ENCODE data around the gene DDX19B.

Gene DDX19B

DNA sequence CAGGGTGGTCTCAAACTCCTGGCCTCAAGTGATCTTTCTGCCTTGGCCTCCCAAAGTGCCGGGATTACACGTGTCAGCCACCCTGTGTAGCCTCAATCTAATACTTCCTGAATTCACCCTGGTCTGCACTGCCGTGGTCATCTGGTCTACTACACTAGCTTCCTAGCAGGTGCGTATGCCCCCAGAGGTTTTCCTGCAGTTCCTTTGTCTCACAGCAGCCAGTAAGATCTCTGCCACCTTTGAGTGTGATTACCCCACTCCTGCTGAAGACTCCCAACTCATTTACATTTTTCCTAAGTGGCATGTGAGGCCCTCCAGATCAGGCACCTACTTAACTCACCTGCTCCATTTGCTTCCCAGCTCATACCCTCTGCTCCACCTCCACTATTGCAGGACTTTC lies 42.6 kb downstream of the DDX19B start:
- TF ChIP-seq FOXM1 (IDR thresholded peaks at IDR 0.05; ENCODE audit: borderline replicate concordance, low read depth) = no peak

DNA sequence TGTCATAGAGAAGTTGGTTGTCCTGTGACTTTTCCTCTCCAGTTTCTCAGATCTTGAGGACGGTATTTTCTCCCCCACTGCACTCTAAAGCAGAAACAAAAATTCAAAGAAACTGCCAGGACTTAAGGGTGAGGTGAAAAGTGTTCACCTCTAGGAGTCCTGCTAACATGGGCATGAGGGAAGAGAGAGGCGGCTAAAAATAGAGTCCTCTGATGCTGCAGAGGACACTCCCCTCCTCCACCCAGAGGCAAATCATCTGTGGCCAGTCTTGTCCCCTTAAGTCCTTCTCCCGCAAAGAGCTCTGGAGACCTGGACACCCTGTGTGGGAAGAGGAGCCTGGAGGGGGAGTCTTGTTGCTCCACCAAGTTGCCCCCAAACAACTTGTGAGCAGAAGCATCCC lies 43.0 kb downstream of the DDX19B start:
- TF ChIP-seq EGR1 (IDR thresholded peaks at IDR 0.05) (no peak), NFIC (IDR thresholded peaks at IDR 0.05) (no peak), CREB1 (IDR thresholded peaks at IDR 0.05; ENCODE audit: low read depth) (no peak), FOXM1 (IDR thresholded peaks at IDR 0.05; ENCODE audit: borderline replicate concordance, low read depth) (no peak), TAF1 (IDR thresholded peaks at IDR 0.05; ENCODE audit: low read depth) (no peak), YY1 (IDR thresholded peaks at IDR 0.05; ENCODE audit: low read depth) (no peak), RAD21 (IDR thresholded peaks at IDR 0.05; ENCODE audit: low read depth) (no peak), TEAD4 (IDR thresholded peaks at IDR 0.05) (no peak)
- TF ChIP-seq, protein P1, sequence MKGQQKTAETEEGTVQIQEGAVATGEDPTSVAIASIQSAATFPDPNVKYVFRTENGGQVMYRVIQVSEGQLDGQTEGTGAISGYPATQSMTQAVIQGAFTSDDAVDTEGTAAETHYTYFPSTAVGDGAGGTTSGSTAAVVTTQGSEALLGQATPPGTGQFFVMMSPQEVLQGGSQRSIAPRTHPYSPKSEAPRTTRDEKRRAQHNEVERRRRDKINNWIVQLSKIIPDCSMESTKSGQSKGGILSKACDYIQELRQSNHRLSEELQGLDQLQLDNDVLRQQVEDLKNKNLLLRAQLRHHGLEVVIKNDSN (IDR thresholded peaks at IDR 0.05) = no peak

DNA sequence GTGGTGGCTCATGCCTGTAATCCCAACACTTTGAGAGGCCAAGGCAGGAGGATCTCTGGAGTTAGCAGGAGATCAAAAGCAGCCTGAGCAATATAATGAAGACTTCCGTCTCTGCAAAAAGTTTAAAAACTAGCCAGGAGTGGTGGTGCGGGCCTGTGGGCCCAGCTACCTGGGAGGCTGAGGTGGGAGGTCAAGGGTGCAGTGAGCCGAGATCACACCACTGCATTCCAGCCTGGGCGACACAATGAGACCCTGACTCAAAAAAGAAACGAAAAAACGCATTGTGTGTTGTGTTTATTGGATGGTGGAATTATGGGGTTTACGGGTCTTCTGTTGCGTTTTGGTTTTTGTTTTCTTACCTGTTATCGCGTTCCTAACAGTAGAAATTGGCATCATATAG lies 46.9 kb downstream of the DDX19B start:
- no peak for TF ChIP-seq CREB1 (IDR thresholded peaks at IDR 0.05; ENCODE audit: low read depth)
- no peak for TF ChIP-seq TAF1 (IDR thresholded peaks at IDR 0.05; ENCODE audit: low read depth)
- TF ChIP-seq FOXM1 (IDR thresholded peaks at IDR 0.05; ENCODE audit: borderline replicate concordance, low read depth) = no peak
- no peak for TF ChIP-seq EP300 (IDR thresholded peaks at IDR 0.05; ENCODE audit: borderline replicate concordance)
- no peak for TF ChIP-seq NFIC (IDR thresholded peaks at IDR 0.05)
- TF ChIP-seq YY1 (IDR thresholded peaks at IDR 0.05; ENCODE audit: low read depth) = no peak

DNA sequence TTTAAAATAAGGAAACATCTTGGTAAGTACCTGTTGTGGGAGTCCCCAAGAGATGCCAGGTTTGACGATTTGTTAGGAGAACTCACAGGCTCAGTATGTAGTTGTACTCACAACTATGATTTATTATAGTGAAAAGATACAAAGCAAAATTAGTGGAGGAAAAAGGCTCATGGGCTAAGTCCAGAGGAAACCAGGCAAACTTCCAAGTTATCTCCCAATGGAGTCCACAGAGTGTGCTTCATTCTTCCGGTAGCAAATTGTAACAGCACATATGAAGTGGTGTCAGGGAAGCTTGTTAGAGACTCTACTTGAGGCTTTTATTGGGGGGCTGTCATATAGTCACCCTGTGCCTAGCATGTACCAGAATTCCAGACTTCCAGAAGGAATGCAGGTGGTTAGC lies 50.0 kb downstream of the DDX19B start:
- TF ChIP-seq, protein P2, sequence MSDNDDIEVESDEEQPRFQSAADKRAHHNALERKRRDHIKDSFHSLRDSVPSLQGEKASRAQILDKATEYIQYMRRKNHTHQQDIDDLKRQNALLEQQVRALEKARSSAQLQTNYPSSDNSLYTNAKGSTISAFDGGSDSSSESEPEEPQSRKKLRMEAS (IDR thresholded peaks at IDR 0.05) = no peak
- no peak for TF ChIP-seq ZBTB7A (IDR thresholded peaks at IDR 0.05; ENCODE audit: low read depth)
- TF ChIP-seq FOXM1 (IDR thresholded peaks at IDR 0.05; ENCODE audit: borderline replicate concordance, low read depth) = no peak
- TF ChIP-seq CEBPB (IDR thresholded peaks at IDR 0.05) = no peak
- TF ChIP-seq, protein P1 (IDR thresholded peaks at IDR 0.05) = no peak
- no peak for TF ChIP-seq NFIC (IDR thresholded peaks at IDR 0.05)
- no peak for TF ChIP-seq EGR1 (IDR thresholded peaks at IDR 0.05)
- no peak for TF ChIP-seq REST (IDR thresholded peaks at IDR 0.05; ENCODE audit: low read depth)
- no peak for TF ChIP-seq TAF1 (IDR thresholded peaks at IDR 0.05; ENCODE audit: low read depth)
- TF ChIP-seq TEAD4 (IDR thresholded peaks at IDR 0.05) = no peak
- no peak for TF ChIP-seq CREB1 (IDR thresholded peaks at IDR 0.05; ENCODE audit: low read depth)
- no peak for TF ChIP-seq TCF12 (IDR thresholded peaks at IDR 0.05; ENCODE audit: low read depth)
- no peak for TF ChIP-seq YY1 (IDR thresholded peaks at IDR 0.05; ENCODE audit: low read depth)
- no peak for TF ChIP-seq RAD21 (IDR thresholded peaks at IDR 0.05; ENCODE audit: low read depth)
- TF ChIP-seq EP300 (IDR thresholded peaks at IDR 0.05; ENCODE audit: borderline replicate concordance) = no peak

GRCh38 chr16:70349783-70350182 lies 50.8 kb downstream of the DDX19B start:
- TF ChIP-seq REST (IDR thresholded peaks at IDR 0.05; ENCODE audit: low read depth) (no peak), YY1 (IDR thresholded peaks at IDR 0.05; ENCODE audit: low read depth) (no peak), EGR1 (IDR thresholded peaks at IDR 0.05) (no peak), TAF1 (IDR thresholded peaks at IDR 0.05; ENCODE audit: low read depth) (no peak), EP300 (IDR thresholded peaks at IDR 0.05; ENCODE audit: borderline replicate concordance) (no peak), CREB1 (IDR thresholded peaks at IDR 0.05; ENCODE audit: low read depth) (no peak), CEBPB (IDR thresholded peaks at IDR 0.05) (no peak)
- TF ChIP-seq, protein P2 (IDR thresholded peaks at IDR 0.05) = no peak

DNA sequence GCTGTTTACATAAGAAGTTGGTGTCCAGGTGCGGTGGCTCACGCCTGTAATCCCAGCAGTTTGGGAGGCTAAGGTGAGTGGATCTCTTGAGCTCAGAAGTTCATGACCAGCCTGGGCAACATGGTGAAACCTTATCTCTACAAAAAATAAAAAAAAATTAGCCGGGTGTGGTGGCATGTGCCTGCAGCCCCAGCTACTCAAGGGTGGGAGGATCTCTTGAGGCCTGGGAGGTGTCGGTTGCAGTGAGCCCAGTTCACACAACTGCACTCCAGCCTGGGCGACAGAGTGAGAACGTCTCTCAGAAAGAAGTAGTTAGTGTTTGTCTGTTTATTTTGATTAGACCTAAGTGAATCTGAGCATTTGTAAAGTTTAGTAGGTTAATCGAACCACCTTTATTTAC lies 60.6 kb downstream of the DDX19B start:
- TF ChIP-seq CREB1 (IDR thresholded peaks at IDR 0.05; ENCODE audit: low read depth) (no peak), TAF1 (IDR thresholded peaks at IDR 0.05; ENCODE audit: low read depth) (no peak), RAD21 (IDR thresholded peaks at IDR 0.05; ENCODE audit: low read depth) (no peak), YY1 (IDR thresholded peaks at IDR 0.05; ENCODE audit: low read depth) (no peak), REST (IDR thresholded peaks at IDR 0.05; ENCODE audit: low read depth) (no peak), EGR1 (IDR thresholded peaks at IDR 0.05) (no peak), ZBTB7A (IDR thresholded peaks at IDR 0.05; ENCODE audit: low read depth) (no peak), EP300 (IDR thresholded peaks at IDR 0.05; ENCODE audit: borderline replicate concordance) (no peak), CEBPB (IDR thresholded peaks at IDR 0.05) (no peak), TEAD4 (IDR thresholded peaks at IDR 0.05) (no peak), FOXM1 (IDR thresholded peaks at IDR 0.05; ENCODE audit: borderline replicate concordance, low read depth) (no peak), NFIC (IDR thresholded peaks at IDR 0.05) (no peak), TCF12 (IDR thresholded peaks at IDR 0.05; ENCODE audit: low read depth) (no peak)
- TF ChIP-seq, protein P2 (IDR thresholded peaks at IDR 0.05) = no peak
- TF ChIP-seq, protein P1 (IDR thresholded peaks at IDR 0.05) = no peak
